H9 (cell line): Measurements from ENCODE around the gene DEUP1. TPM values are rescaled to one million over a fixed set of nuclear protein-coding genes. Genes with fewer than 3 reads are reported as not detected.

Experiments used
- DNase-seq: peaks from one replicate; pipeline ENCODE4 v3.0.0-alpha.2; 2017
- H2AFZ ChIP-seq: one replicate; pipeline ENCODE4 v1.6.1; 2013; ENCODE audit warnings: mild to moderate bottlenecking, low read length, control low read depth, moderate library complexity
- H2AK5ac ChIP-seq: 2 replicates; pipeline ENCODE4 v1.6.1; 2013; ENCODE audit warnings: low read length, control low read depth, mixed read lengths; ENCODE audit not compliant: insufficient read length
- H2BK120ac ChIP-seq: one replicate; pipeline ENCODE4 v1.6.1; 2013; ENCODE audit warnings: low read depth, mild to moderate bottlenecking, low read length, control low read depth, inconsistent platforms; ENCODE audit not compliant: poor library complexity, severe bottlenecking
- H2BK12ac ChIP-seq: 2 replicates; pipeline ENCODE4 v1.6.1; 2013; ENCODE audit warnings: low read length, control low read depth, mixed read lengths, low read depth; ENCODE audit not compliant: insufficient read length
- H2BK15ac ChIP-seq: 2 replicates; pipeline ENCODE4 v1.6.1; 2013; ENCODE audit warnings: low read depth, low read length, control low read depth
- H2BK20ac ChIP-seq: one replicate; pipeline ENCODE4 v1.6.1; 2013; ENCODE audit warnings: low read depth, mild to moderate bottlenecking, low read length, control low read depth, inconsistent platforms; ENCODE audit not compliant: poor library complexity, severe bottlenecking
- H2BK5ac ChIP-seq: 2 replicates; pipeline ENCODE4 v1.6.1; 2013; ENCODE audit warnings: low read length, control low read depth, mixed read lengths; ENCODE audit not compliant: insufficient read length
- H3K14ac ChIP-seq: 2 replicates; pipeline ENCODE4 v1.6.1; 2013; ENCODE audit warnings: low read length, control low read depth; ENCODE audit not compliant: insufficient read depth
- H3K18ac ChIP-seq: 2 replicates; pipeline ENCODE4 v1.6.1; 2013; ENCODE audit warnings: low read depth, mild to moderate bottlenecking, mixed read lengths, low read length, control low read depth; ENCODE audit not compliant: insufficient read length
- H3K23ac ChIP-seq: 2 replicates; pipeline ENCODE4 v1.6.1; 2013; ENCODE audit warnings: low read length, control low read depth, mixed read lengths, low read depth; ENCODE audit not compliant: insufficient read length
- H3K23me2 ChIP-seq: 2 replicates; pipeline ENCODE4 v1.6.1; 2013; ENCODE audit warnings: low read depth, mild to moderate bottlenecking, mixed read lengths, low read length, control low read depth; ENCODE audit not compliant: insufficient read length, poor library complexity, severe bottlenecking
- H3K27ac ChIP-seq: 2 replicates; pipeline ENCODE4 v1.5.1; 2013; ENCODE audit warnings: low read length, control low read depth, mixed read lengths, low read depth; ENCODE audit not compliant: insufficient read length
- H3K27me3 ChIP-seq: 2 replicates; pipeline ENCODE4 v1.6.1; 2013; ENCODE audit warnings: low read length, control low read depth, inconsistent platforms; ENCODE audit not compliant: insufficient read depth
- H3K4ac ChIP-seq: 2 replicates; pipeline ENCODE4 v1.6.1; 2013; ENCODE audit warnings: low read depth, mild to moderate bottlenecking, control low read depth, inconsistent platforms, low read length, moderate library complexity
- H3K4me1 ChIP-seq: 2 replicates; pipeline ENCODE4 v1.6.1; 2013; ENCODE audit warnings: low read length, control low read depth, inconsistent platforms; ENCODE audit not compliant: insufficient read depth
- H3K4me2 ChIP-seq: 2 replicates; pipeline ENCODE4 v1.6.1; 2013; ENCODE audit warnings: low read length, control low read depth, mixed read lengths; ENCODE audit not compliant: insufficient read length, insufficient read depth
- H3K56ac ChIP-seq: 2 replicates; pipeline ENCODE4 v1.6.1; 2013; ENCODE audit warnings: low read depth, mild to moderate bottlenecking, mixed read lengths, low read length, control low read depth; ENCODE audit not compliant: insufficient read length
- H3K79me1 ChIP-seq: 2 replicates; pipeline ENCODE4 v1.6.1; 2013; ENCODE audit warnings: low read depth, mild to moderate bottlenecking, moderate library complexity, low read length, control low read depth, inconsistent platforms; ENCODE audit not compliant: insufficient read depth, poor library complexity, severe bottlenecking
- H3K79me2 ChIP-seq: 2 replicates; pipeline ENCODE4 v1.6.1; 2013; ENCODE audit warnings: low read length, control low read depth, inconsistent platforms; ENCODE audit not compliant: insufficient read depth
- H3K9ac ChIP-seq: 2 replicates; pipeline ENCODE4 v1.6.1; 2013; ENCODE audit warnings: low read length, control low read depth, mixed read lengths; ENCODE audit not compliant: insufficient read length; ENCODE audit errors: extremely low read depth
- H3K9me3 ChIP-seq: one replicate; pipeline ENCODE4 v1.6.1; 2013; ENCODE audit warnings: low read depth, low read length, inconsistent platforms; ENCODE audit not compliant: control insufficient read depth
- H3T11ph ChIP-seq: one replicate; pipeline ENCODE4 v1.6.1; 2013; ENCODE audit warnings: mild to moderate bottlenecking, low read length, control low read depth, inconsistent platforms
- H4K20me1 ChIP-seq: one replicate; pipeline ENCODE4 v1.6.1; 2013; ENCODE audit not compliant: control insufficient read depth, insufficient read length, insufficient read depth
- H4K5ac ChIP-seq: 2 replicates; pipeline ENCODE4 v1.6.1; 2013; ENCODE audit warnings: low read depth, mild to moderate bottlenecking, mixed read lengths, low read length, control low read depth; ENCODE audit not compliant: insufficient read length
- H4K8ac ChIP-seq: replicated peaks from 2 replicates; pipeline ENCODE4 v1.6.1; 2013; ENCODE audit warnings: low read length, control low read depth, mixed read lengths, low read depth; ENCODE audit not compliant: insufficient read length
- H4K91ac ChIP-seq: 2 replicates; pipeline ENCODE4 v1.6.1; 2013; ENCODE audit warnings: low read depth, mild to moderate bottlenecking, moderate library complexity, mixed read lengths, low read length, control low read depth; ENCODE audit not compliant: insufficient read length
- H3K27ac Mint-ChIP-seq, 3 experiments: 2 replicates in 2 of 3; 3 replicates in 1 of 3; pipeline ENCODE4 v1.8.0; 2020 to 2021; ENCODE audit warnings: mixed read lengths in 3 of 3, mild to moderate bottlenecking in 1 of 3, moderate library complexity in 1 of 3
- H3K27me3 Mint-ChIP-seq: 2 replicates; pipeline ENCODE4 v1.8.0; 2021; ENCODE audit warnings: low read depth, mild to moderate bottlenecking, moderate library complexity, mixed read lengths
- H3K36me3 Mint-ChIP-seq, 3 experiments: 2 replicates in 2 of 3; 3 replicates in 1 of 3; pipeline ENCODE4 v1.8.0; 2020 to 2021; ENCODE audit warnings: low read depth in 3 of 3, mixed read lengths in 3 of 3; ENCODE audit not compliant: insufficient read depth in 1 of 3
- H3K4me1 Mint-ChIP-seq, 2 experiments: 2 replicates each; pipeline ENCODE4 v1.8.0; 2020; ENCODE audit warnings: mixed read lengths in 2 of 2
- H3K4me3 Mint-ChIP-seq, 2 experiments: 2 replicates in 1 of 2; 3 replicates in 1 of 2; pipeline ENCODE4 v1.8.0; 2020 to 2021; ENCODE audit warnings: mild to moderate bottlenecking in 2 of 2, mixed read lengths in 2 of 2, moderate library complexity in 1 of 2
- H3K9me3 Mint-ChIP-seq, 2 experiments: 2 replicates in 1 of 2; 3 replicates in 1 of 2; pipeline ENCODE4 v1.8.0; 2020; ENCODE audit warnings: mild to moderate bottlenecking in 2 of 2, mixed read lengths in 2 of 2, moderate library complexity in 1 of 2
- CTCF ChIP-seq: fragments of 200-600 bp; sonication (generic); conservative IDR thresholded peaks from 3 replicates; pipeline ENCODE4 v1.8.0; 2021; ENCODE audit warnings: antibody characterized with exemption, mild to moderate bottlenecking
- WGBS: extraction: QIAGEN DNeasy Blood & Tissue Kit; methylation state at CpG from one replicate; pipeline ENCODE4 v1.1.7; 2013; ENCODE audit warnings: missing lambda C conversion rate, low lambda C conversion rate, mixed read lengths; ENCODE audit not compliant: insufficient read length; ENCODE audit errors: extremely low coverage; 5-methylcytosine and 5-hydroxymethylcytosine counted together
- total RNA-seq: library from RNA; stranded (reverse); gene quantifications from 2 replicates; pipeline ENCODE4 v1.2.1, GENCODE V29; 2021

Gene DEUP1
- total RNA-seq, 1 experiment from 2014 or later: 0.22 TPM

DNA sequence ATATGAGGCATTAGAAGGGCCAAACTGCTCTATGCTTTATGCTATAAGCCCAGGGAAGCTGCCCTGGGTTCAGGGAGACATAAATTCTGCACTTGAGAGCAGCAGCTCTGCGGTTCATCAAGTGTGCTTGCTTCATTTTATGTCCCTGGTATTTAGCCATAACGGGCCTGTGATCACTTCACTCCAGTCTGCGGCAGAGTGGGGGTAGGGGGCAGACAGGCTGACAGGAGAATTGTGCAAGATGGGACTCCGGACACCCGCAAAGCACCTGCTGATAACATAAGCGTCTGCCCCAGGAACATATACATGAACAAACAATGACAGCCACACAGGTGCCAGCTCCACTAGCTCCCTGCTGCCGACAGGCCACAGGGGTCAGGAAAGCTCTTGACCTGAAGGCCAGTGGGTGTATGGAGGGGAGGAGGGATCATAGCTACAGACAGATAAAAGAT lies 156.5 kb downstream of the DEUP1 start:
- H3K27me3 ChIP-seq: no peaks in the 10 kb centered on the region
- no peak overlapping the region for H4K91ac ChIP-seq
- peaks cover 26% of the 10 kb centered on the region; the same call in 1 of the 2 replicates for H3K4me1 ChIP-seq
- no CpG with 5 or more reads among the region's 7 CpGs for WGBS
- no peaks in the 10 kb centered on the region for H3K9me3 Mint-ChIP-seq
- H3K27me3 Mint-ChIP-seq: no peaks in the 10 kb centered on the region
- H3K4me2 ChIP-seq: no peak overlapping the region
- no peak overlapping the region for H2AFZ ChIP-seq
- no peak overlapping the region for H3K14ac ChIP-seq
- peaks cover 13 to 20% of the 10 kb centered on the region in 2 experiments for H3K4me1 Mint-ChIP-seq
- H3K23me2 ChIP-seq: no peaks in the 10 kb centered on the region
- H2BK12ac ChIP-seq: no peak overlapping the region
- H3K4me3 Mint-ChIP-seq: no peak overlapping the region
- no peak overlapping the region for H2BK5ac ChIP-seq
- no peak overlapping the region for H3K18ac ChIP-seq
- no peak overlapping the region for H3K23ac ChIP-seq
- TF ChIP-seq CTCF: no peak
- no peak for DNase-seq
- H3K9me3 ChIP-seq: no peaks in the 10 kb centered on the region
- no peak overlapping the region for H3K27ac ChIP-seq
- H2BK20ac ChIP-seq: no peak overlapping the region
- no peak overlapping the region for H3K27ac Mint-ChIP-seq
- no peak overlapping the region for H3K4ac ChIP-seq
- peaks cover 0 to 5% (median under 1%) of the 10 kb centered on the region in 3 experiments; a peak in 3 of 7 replicates for H3K36me3 Mint-ChIP-seq
- H4K8ac ChIP-seq: no peak overlapping the region
- H4K5ac ChIP-seq: no peak overlapping the region
- H3K9ac ChIP-seq: no peak overlapping the region
- no peak overlapping the region for H2AK5ac ChIP-seq
- H3K56ac ChIP-seq: no peak overlapping the region
- H3K79me2 ChIP-seq: no peaks in the 10 kb centered on the region
- H3K79me1 ChIP-seq: no peaks in the 10 kb centered on the region
- no peak overlapping the region for H2BK120ac ChIP-seq
- H4K20me1 ChIP-seq: no peaks in the 10 kb centered on the region
- no peak overlapping the region for H3T11ph ChIP-seq
- H2BK15ac ChIP-seq: no peak overlapping the region

Other genes with a start within 250 kb of the DEUP1 start
- gene SLC36A4, start 132.8 kb upstream of the DEUP1 start, total RNA-seq: 30.0 and 33.3 TPM in 2 replicates
- 35.6 and 41.1 TPM in 2 replicates for gene SMCO4, start 212.6 kb downstream of the DEUP1 start, total RNA-seq